HepG2 (cell line): Measurements from ENCODE around the gene FUZ. TPM values are rescaled to one million over a fixed set of nuclear protein-coding genes. Genes with fewer than 3 reads are reported as not detected.

Experiments
- ATAC-seq: fragments of 200-7000 bp; cut with Tn5 transposase; 3 replicates; pipeline ENCODE4 v1.9.1; 2020; ENCODE audit warnings: mild to moderate bottlenecking, moderate library complexity
- BruUV-seq: library from RNA; stranded (reverse); fragments of 400-500 nt; replicated peaks from 2 replicates; lab custom pipeline; 2021; lab: Mats Ljungman, UMichigan
- CTCF ChIA-PET: fragments of 300-600 bp; formaldehyde crosslinking; extraction: SDS; loops from one replicate; lab custom pipeline; 2021; ENCODE audit warnings: low total read pairs, inconsistent platforms, low intra/inter-chr PET ratio; lab: Yijun Ruan, JAX
- POLR2A ChIA-PET: fragments of 350-600 bp; sonication (Branson Sonifier 250); formaldehyde crosslinking; loops from one replicate; lab custom pipeline; 2020; ENCODE audit warnings: antibody characterized with exemption, inconsistent platforms; lab: Yijun Ruan, JAX
- DNase-seq: peaks from one replicate; pipeline ENCODE4 v3.0.0-alpha.2; 2015; ENCODE audit warnings: low spot score
- FAIRE-seq: peaks from 3 replicates; lab custom pipeline; 2011; peaks lifted over from hg19 to GRCh38; lab: Jason Lieb, UNC
- H2AFZ ChIP-seq: one replicate; pipeline ENCODE4 v1.6.1; 2011; ENCODE audit warnings: low read length, inconsistent platforms
- H3K27ac ChIP-seq: fragments of 300-600 bp; 3 replicates; pipeline ENCODE4 v1.8.0; 2011; ENCODE audit warnings: mixed run types, mild to moderate bottlenecking, mixed read lengths, low read length, inconsistent platforms; ENCODE audit not compliant: insufficient read depth; ENCODE audit errors: extremely low read length
- H3K27me3 ChIP-seq, 2 experiments: fragments of 200-600 bp in 1 of 2; 2 replicates in 1 of 2; 3 replicates in 1 of 2; pipeline versions ENCODE4 v1.6.0 to v1.8.0; 2011; ENCODE audit warnings: low read length in 2 of 2, mild to moderate bottlenecking in 2 of 2, moderate library complexity in 2 of 2, inconsistent platforms in 1 of 2; ENCODE audit not compliant: insufficient read depth in 2 of 2, control insufficient read depth in 1 of 2
- H3K36me3 ChIP-seq, 2 experiments: fragments of 200-600 bp in 1 of 2; replicated peaks in 1 of 2; 2 replicates in 1 of 2; 3 replicates in 1 of 2; pipeline versions ENCODE4 v1.5.1 to v1.8.0; 2011; ENCODE audit warnings: low read length in 2 of 2, inconsistent platforms in 1 of 2; ENCODE audit not compliant: insufficient read depth in 2 of 2, control insufficient read depth in 1 of 2
- H3K4me1 ChIP-seq: 2 replicates; pipeline ENCODE4 v1.5.1; 2012; ENCODE audit warnings: low read length, inconsistent platforms; ENCODE audit not compliant: insufficient read depth
- H3K4me2 ChIP-seq: 2 replicates; pipeline ENCODE4 v1.6.0; 2011; ENCODE audit warnings: low read depth, low read length, inconsistent platforms
- H3K4me3 ChIP-seq, 3 experiments: fragments of 200-600 bp in 1 of 3; sonication (generic), shearing (Covaris generic) in 1 of 3; replicated peaks in 1 of 3; 2 replicates each; pipeline ENCODE4 v1.5.1; 2011 to 2016; ENCODE audit warnings: low read length in 3 of 3, inconsistent platforms in 2 of 3, low read depth in 2 of 3, mild to moderate bottlenecking in 2 of 3, control low read depth in 1 of 3, mixed read lengths in 1 of 3; ENCODE audit not compliant: insufficient read depth in 1 of 3
- H3K79me2 ChIP-seq: one replicate; pipeline ENCODE4 v1.6.1; 2011; ENCODE audit warnings: low read length, inconsistent platforms; ENCODE audit not compliant: insufficient read depth
- H3K9ac ChIP-seq: 2 replicates; pipeline ENCODE4 v1.6.0; 2011; ENCODE audit warnings: mild to moderate bottlenecking, low read depth, low read length, inconsistent platforms; ENCODE audit not compliant: insufficient read depth
- H3K9me3 ChIP-seq: 2 replicates; pipeline ENCODE4 v1.5.1; 2012; ENCODE audit warnings: mild to moderate bottlenecking, low read length
- H4K20me1 ChIP-seq: 2 replicates; pipeline ENCODE4 v1.6.0; 2011; ENCODE audit warnings: inconsistent platforms, mild to moderate bottlenecking, low read length, moderate library complexity; ENCODE audit not compliant: insufficient read depth
- AGO1 ChIP-seq: fragments of 200-400 bp; formaldehyde crosslinking; IDR thresholded peaks from 2 replicates; pipeline ENCODE4 v1.6.1; 2017; ENCODE audit warnings: mild to moderate bottlenecking, low read depth, low read length, moderate library complexity; ENCODE audit not compliant: poor library complexity, severe bottlenecking
- ATF7 ChIP-seq, 2 experiments: fragments of 450-650 bp in 1 of 2; sonication (generic) in 1 of 2; formaldehyde crosslinking in 1 of 2; IDR thresholded peaks; 2 replicates each; pipeline versions ENCODE4 v1.4.0 to v1.6.1; 2016 to 2020; ENCODE audit warnings: antibody characterized with exemption in 1 of 2, mild to moderate bottlenecking in 1 of 2, missing genetic modification reagents in 1 of 2
- CEBPB ChIP-seq: IDR thresholded peaks from 2 replicates; pipeline ENCODE4 v1.6.1; 2011; ENCODE audit warnings: low read depth, low read length, improper control_type of control experiment, borderline replicate concordance
- CENPT ChIP-seq: sonication (generic); formaldehyde crosslinking; IDR thresholded peaks from 2 replicates; pipeline ENCODE4 v1.8.0; 2022; ENCODE audit warnings: low read depth, mild to moderate bottlenecking, moderate library complexity, missing genetic modification reagents
- HNRNPK ChIP-seq: fragments of 200-400 bp; formaldehyde crosslinking; IDR thresholded peaks from 2 replicates; pipeline ENCODE4 v1.6.1; 2018; ENCODE audit warnings: low read length, low read depth, moderate library complexity, mild to moderate bottlenecking; ENCODE audit not compliant: poor library complexity, severe bottlenecking
- MYNN ChIP-seq: sonication (generic); formaldehyde crosslinking; IDR thresholded peaks from 2 replicates; pipeline ENCODE4 v1.4.0; 2020; ENCODE audit warnings: mild to moderate bottlenecking, low read depth, missing genetic modification reagents
- ZNF205 ChIP-seq: IDR thresholded peaks from 2 replicates; pipeline ENCODE4 v1.6.1; 2018; ENCODE audit warnings: missing biosample characterization, missing genetic modification reagents
- ZNF263 ChIP-seq: sonication (generic); formaldehyde crosslinking; IDR thresholded peaks from 2 replicates; pipeline ENCODE4 v1.4.0; 2020; ENCODE audit warnings: missing genetic modification reagents
- WGBS: methylation state at CpG from one replicate; pipeline ENCODE4 v1.1.6; 2017; ENCODE audit warnings: low lambda C conversion rate; 5-methylcytosine and 5-hydroxymethylcytosine counted together
- in situ Hi-C: cut with HindIII; loops from 2 replicates; pipeline ENCODE4 v1.10.0; 2017; ENCODE audit warnings: low pct_unique_long_range_greater_than_20kb; ENCODE audit not compliant: extremely low pct_ligation_motif_present
- intact Hi-C: fragments of 100-400 bp; cut with micrococcal nuclease; formaldehyde crosslinking; loops from one replicate; pipeline ENCODE4 v1.10.0; 2022; ENCODE audit not compliant: unreplicated experiment
- polyA plus RNA-seq, 8 experiments: library from polyadenylated mRNA; depleted of rRNA in 3 of 8; stranded (reverse) in 7 of 8; unstranded in 1 of 8; fragments of >200 nt; fragmentation: Illumina TruSeq in 4 of 8; extraction: Trizol in 4 of 8; gene quantifications; 2 replicates each; pipeline versions ENCODE4 v1.2.1 to v1.2.3, GENCODE V29; 2011 to 2016; ENCODE audit warnings: low read depth in 4 of 8, missing spikeins in 1 of 8, mixed read lengths in 1 of 8; ENCODE audit not compliant: insufficient read depth in 1 of 8
- total RNA-seq, 5 experiments: library from RNA; depleted of rRNA; stranded (reverse); fragments of >200 nt; fragmentation: Illumina TruSeq; extraction: Trizol; gene quantifications; 2 replicates each; pipeline ENCODE4 v1.2.3, GENCODE V29; 2016; ENCODE audit warnings: low read depth in 1 of 5

The FUZ gene
- total and polyA plus RNA-seq, 2 of the 13 experiments (the other 11 are each of a cell fraction or from before 2014, with no cell fraction given) = 0.08 TPM; not detected in 1

GRCh38 chr19:49772850-49773432 lies 40.2 kb downstream of the FUZ start:
- H3K27ac ChIP-seq = no peak overlapping the region
- H3K4me1 ChIP-seq = peaks cover 42% of the 10 kb centered on the region
- H3K9ac ChIP-seq = no peak overlapping the region
- FAIRE-seq (no peak), DNase-seq (no peak), ATAC-seq (no peak)
- H4K20me1 ChIP-seq = no peaks in the 10 kb centered on the region
- in situ Hi-C loops = no loop called here
- BruUV-seq = no TSS peak
- CTCF ChIA-PET = no interaction called here
- no peak overlapping the region for H3K4me3 ChIP-seq
- no peak overlapping the region for H3K4me2 ChIP-seq
- no peaks in the 10 kb centered on the region for H3K27me3 ChIP-seq
- H3K36me3 ChIP-seq = no peaks in the 10 kb centered on the region
- H3K9me3 ChIP-seq = no peaks in the 10 kb centered on the region
- TF ChIP-seq HNRNPK = no peak
- no peak for TF ChIP-seq AGO1
- TF ChIP-seq ATF7 (IDR thresholded peaks at IDR 0.05) = no peak
- TF ChIP-seq ATF7 (CRISPR knock-in tag; IDR thresholded peaks at IDR 0.05) = no peak
- no peak for TF ChIP-seq ZNF205
- TF ChIP-seq MYNN (CRISPR knock-in tag) = no peak
- TF ChIP-seq CEBPB = no peak
- TF ChIP-seq CENPT (CRISPR knock-in tag) = no peak
- no peak for TF ChIP-seq ZNF263 (CRISPR knock-in tag)
- TF ChIP-seq, all 625 proteins: peak for 0
- peaks cover 11% of the 10 kb centered on the region for H3K79me2 ChIP-seq
- 95% methylated on average over 10 of the region's 10 CpGs for WGBS
- no peak overlapping the region for H2AFZ ChIP-seq
- intact Hi-C loops = no loop called here
- POLR2A ChIA-PET = no interaction called here
